Activated CD4-positive, CD25-positive, alpha-beta regulatory T cell treated with anti-CD3 and anti-CD28 coated beads, Interleukin-2, amount 50 U/mL, for 24 hours (primary cell): ENCODE results near the gene SDF4.
A peak's percentile ranks its signal among the peaks of the same experiment; 100 is the strongest.

Source experiments
- ATAC-seq, 2 donors: fragments of 150-1000 bp; cut with Tn5 transposase; one replicate each; pipeline ENCODE4 v1.10.0; 2021; ENCODE audit warnings: mild to moderate bottlenecking in 1 of 2, moderate library complexity in 1 of 2

The SDF4 gene

GRCh38 chr1:1240822-1241587, 9.2 kb upstream of the SDF4 start:
- ATAC-seq = no peak

- no peak for ATAC-seq
These were observed 8.5 kb upstream of the SDF4 start for GRCh38 chr1:1240348-1240732.

DNA sequence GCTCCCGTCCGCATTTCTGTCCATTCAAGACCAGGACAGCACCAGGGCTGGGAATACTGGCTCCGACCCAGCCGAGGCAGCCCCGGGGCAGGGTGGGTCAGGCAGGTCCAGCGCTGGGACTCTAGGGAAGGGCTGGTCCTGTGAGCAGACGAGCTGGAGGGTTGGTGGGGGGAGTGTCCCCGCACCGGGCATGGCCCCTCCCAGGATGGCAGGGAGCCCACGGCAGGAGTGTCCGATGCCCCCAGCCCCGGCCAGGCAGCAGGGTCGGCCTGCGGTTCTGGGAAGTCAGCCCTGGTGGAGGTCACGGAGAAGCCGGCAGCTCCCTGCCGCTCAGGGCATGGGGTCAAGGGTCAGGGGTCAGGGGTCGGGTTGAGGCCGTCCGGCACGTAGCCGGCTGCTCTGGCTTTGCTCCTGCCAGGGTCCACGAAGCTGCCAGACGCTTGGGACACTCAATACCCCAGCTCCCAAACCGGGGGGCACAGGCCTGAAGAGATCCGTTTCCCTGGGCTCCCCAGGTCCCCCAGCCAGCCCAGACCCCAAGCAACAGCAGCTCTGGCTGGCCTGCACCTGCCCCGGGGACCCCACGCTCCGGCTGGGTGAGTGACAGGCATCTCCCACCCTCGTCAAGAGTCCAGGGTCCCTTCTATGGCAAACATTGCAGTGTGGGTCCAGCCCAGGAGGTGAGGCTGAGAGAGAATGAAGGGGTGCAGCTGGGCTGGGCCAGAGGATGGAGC, 8.0 kb upstream of the SDF4 start:
- no peak for ATAC-seq

- no peak for ATAC-seq
These were observed 7.4 kb upstream of the SDF4 start for GRCh38 chr1:1239227-1239613.

DNA sequence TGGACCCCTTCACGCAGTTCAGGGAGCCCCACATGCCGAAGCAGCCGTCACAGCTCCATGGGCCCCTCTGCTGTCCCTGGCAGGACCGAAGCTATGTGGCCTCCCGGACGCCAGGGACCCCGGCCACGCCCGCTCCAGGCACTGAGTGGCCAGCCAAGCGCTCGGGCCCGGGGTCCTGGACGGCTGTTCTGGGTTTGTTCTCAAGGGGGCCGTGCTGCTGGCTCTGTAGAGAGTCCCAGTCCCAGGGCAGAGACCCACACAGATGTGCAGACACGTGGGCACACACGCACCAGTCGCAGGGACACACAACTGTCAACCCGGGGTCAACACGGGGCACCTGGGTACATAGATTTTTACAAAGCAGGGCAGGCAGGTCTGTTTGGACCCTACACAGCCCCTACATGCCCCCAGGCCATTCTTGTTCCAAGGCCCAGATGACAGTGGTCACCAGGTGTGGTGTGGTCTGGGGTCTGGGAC, 6.9 kb upstream of the SDF4 start:
- no peak for ATAC-seq

DNA sequence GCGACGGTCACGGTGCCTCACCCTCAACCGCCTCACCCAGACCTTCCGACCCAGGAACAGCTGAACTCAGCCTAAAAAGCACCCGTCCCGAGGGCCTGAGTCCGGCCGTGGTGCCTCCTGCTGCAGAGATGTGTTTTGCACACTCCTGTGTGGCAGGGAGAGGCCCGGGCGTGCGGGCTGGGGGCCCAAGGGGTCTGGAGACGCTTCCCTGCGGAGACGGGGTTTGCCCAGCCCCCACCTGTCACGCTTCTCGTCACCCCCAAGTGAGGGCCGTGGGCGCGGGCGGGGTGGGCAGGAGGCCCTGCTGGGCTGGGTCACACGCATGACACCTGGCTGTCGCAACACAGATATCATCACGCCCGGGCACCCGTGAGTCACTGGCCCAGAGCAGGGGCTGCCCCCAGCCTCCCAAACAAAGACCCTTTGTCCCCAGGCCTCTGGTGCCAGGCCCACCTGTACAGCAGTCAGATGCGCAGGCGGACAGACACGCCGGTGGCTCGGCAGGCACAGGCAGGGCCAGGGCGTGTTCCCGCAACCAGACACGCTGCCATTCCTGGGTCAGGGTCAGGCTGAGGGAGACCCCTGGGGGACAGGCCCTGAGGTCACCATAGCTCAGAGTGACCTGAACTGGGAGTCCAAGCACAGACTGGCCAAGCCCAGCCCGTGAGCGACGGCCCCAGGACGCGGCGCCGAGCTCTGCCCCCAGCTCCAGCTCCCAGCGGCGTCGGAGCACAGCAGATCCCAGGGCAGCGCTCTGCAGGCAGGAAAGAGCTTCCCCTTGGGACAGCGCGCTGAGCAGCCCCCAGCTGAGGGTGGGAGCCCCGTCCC, 6.3 kb upstream of the SDF4 start:
- peak; percentile 19 to 28 for ATAC-seq

DNA sequence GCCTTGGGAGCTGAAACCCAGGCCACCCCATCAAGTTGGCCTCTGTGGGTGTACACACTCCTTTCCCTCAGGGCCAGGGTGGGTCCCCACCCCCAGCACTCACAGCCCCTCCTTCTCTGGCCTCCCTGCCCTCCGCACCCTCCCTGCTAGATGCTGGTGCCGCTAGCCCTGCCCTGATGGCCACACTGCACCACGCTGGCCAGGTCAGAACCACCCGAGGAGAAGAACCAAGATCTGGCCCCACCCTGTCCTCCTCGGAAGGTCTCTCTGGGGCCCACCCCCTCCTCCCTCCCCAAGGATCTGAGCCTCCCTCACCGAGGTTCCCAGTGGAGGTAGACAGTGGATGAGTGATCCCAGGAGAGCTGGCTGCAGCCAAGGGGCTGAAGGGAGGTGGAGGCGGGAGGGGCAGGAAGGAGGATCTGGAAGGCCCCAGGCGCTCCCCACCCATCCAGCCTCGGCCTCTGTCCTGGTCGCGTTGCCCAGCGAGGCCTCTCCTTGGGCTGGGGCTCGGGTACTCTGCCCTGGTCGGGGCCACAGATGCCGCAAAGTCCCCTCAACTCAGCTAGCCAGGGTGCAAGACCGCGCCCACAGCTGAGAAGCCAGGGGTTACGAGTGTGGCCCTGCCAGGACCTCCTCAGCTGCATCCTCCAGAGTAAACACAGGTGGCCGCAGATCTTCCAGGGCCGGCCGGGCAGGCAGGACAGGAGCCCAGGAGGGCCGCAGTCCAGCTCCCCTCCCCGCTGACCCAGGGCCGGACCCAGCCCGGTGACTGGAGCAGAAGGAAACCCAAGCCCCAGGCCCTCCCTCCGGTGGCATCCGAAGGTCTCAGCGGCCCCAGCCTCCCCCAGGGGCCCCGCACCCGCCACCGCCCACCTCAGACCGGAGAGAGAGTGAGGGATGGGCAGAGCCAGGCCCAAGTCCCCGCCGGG, 5.4 kb upstream of the SDF4 start:
- no peak for ATAC-seq

DNA sequence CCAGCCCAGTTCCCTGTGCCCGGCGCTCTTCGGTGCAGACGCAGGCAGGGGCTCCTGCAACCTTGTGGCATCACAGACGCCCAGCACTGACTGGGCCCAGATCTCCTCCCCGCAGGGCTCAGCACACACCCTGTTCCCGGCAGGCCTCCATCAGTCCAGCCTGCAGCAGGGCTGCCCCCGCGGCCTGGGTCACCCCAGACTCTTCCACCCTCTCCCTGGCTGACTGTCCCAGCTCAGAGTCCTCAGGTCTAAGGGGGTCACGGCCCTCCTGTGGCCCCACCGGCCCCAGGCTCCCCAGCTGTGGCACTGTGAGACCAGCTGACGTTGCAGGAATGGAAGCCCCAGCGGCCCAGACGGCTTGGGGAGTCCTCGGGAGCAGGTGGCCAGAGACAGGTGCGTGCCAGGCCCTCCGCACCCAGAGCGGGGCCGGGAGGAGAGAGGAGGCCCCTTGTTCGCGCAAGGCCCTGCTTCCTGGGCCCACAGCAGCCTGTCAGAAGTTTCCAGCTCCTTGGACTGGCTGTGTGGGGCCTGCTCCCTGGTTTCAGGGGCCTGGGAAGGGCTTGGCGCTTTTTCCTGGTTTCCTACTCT, 4.5 kb upstream of the SDF4 start:
- ATAC-seq = no peak

DNA sequence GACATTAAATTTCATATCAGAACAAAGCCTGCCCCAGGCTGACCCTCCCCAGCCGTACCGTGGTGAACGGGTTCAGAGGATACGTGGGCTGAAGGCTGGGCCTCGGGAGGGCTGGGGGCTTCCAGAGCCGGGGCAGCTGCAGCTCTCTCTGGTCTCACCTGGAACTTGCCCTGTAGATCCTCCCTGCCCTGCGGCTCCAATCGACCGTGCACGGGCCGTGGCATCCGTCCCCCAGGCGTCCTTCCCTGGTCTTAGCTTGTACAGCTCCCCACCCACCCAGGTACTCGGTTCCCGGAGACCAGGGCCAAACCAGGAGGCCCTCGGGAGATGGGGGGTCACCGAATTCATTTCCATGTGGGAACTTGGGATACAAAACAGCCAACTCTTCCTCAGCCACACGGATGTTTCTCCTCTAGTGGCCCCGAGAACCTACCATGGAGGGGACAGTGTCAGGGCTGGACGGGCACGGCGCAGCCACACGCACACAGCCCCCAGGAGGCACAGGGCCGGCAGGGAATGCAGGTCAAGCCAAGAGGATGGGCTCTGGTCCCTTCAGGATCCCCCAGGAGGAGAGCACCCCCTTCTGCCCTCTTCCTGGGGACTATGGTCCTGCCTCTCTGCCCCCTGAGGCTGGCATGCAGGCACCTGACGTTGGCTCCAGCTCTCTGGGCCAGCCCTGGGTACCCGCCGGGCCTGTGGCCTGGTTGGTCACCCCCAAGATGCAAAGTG, 3.4 kb upstream of the SDF4 start:
- no peak for ATAC-seq

- no peak for ATAC-seq
These were observed 2.5 kb upstream of the SDF4 start for GRCh38 chr1:1234180-1234808.

DNA sequence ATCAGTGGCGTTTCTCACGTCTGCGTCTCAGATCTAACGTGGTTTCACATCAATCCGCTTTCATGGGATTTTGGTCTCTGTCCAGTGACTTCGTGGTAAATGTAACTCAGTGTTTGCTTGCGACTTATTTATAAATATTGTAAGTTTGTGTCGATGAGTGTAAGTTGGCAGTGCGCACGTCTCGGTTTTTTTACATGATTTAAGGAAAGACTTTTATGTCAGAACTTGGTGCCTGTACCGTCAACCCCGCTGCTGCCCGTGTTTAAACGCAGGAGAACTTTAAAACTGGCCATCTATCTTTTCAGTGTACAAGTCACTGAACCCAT, 1.7 kb upstream of the SDF4 start:
- no peak for ATAC-seq

GRCh38 chr1:1232796-1233566, 1.2 kb upstream of the SDF4 start:
- no peak for ATAC-seq

DNA sequence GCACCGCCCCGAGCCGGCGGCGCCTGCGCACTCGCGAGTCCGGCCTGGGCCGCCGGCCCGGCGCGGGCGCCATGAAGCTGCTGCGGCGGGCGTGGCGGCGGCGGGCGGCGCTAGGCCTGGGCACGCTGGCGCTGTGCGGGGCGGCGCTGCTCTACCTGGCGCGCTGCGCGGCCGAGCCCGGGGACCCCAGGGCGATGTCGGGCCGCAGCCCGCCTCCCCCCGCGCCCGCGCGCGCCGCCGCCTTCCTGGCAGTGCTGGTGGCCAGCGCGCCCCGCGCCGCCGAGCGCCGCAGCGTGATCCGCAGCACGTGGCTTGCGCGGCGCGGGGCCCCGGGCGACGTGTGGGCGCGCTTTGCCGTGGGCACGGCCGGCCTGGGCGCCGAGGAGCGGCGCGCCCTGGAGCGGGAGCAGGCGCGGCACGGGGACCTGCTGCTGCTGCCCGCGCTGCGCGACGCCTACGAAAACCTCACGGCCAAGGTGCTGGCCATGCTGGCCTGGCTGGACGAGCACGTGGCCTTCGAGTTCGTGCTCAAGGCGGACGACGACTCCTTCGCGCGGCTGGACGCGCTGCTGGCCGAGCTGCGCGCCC, 501 bp upstream of the SDF4 start, which contains the start of gene B3GALT6:
Gene B3GALT6, plus strand, starts transcription at position 30 of the 588 bp plus-strand sequence. Its CDS starts 42 bp downstream, at position 72.
- no peak for ATAC-seq

DNA sequence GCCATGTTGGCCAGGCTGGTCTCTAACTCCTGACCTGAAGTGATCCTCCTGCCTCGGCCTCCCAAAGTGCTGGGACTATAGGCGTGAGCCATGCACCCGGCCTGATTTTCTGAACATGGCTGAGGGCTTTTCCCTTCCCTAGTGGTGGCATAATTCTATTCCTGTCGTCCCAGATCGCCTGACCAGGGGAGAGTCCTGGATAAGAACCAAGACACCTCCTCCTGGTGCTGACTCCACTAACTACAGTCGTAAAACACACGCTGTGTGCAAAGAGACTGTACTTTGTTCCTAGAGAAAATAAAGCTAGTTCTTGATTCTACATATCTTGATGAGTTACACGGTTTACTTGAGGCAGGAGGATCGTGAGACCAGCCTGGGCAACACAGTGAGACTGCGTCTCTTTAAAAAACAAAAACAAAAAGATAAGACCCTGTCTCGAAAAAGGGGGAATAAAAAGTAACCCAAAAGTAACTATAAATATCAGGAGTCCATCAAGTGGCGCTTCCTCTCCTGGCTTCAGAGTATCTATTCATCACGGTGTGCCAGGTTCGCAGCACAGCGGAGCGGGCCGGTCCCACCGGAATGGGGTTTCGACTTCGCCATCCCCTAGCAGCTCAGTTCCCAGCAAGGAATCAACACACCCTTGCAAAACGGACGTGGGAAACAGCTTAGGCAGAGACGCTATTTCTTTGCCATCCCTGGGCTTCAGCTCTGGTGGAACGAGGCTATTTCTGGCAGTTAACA, 973 bp downstream of the SDF4 start:
- no peak for ATAC-seq

DNA sequence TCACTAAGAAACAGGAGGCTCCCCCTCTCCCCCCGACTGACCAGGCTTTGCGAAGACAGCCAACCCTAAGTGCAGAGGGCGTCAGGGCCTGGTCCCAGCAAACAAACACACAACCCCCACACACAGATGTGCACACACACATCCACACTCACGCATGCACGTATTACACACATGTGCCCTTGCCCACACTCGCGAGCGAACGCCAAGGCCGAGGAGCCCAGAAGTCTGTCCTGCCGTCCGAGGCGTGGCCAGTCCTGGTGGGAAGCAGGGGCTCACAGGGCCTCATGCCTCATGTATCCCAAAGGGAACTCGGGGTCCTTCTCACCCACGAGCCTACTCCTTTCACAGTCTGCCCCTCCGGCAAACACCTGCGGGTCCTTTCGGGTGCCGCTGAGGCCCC, 2.0 kb downstream of the SDF4 start:
- no peak for ATAC-seq

- no peak for ATAC-seq
These were observed 3.0 kb downstream of the SDF4 start for GRCh38 chr1:1228596-1229321.

GRCh38 chr1:1228187-1228586, 3.6 kb downstream of the SDF4 start:
- ATAC-seq = no peak

DNA sequence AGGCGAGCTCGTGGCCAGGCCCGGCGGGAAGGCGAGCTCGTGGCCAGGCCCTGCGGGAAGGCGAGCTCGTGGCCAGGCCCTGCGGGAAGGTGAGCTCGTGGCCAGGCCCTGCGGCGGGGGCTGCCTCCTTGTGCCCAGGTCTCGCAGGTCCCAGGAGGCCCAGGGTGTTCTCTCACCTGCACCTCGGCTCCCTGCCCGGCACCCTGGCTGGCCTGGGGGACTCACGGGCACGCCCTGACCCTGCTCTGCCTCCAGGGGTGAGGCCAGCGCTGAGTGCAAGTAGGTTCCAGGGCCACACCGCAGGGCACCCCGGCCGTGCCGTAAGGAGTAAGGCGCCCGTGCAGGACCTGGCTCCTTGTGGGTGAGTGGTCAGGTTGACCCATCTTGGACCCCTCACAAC, 4.4 kb downstream of the SDF4 start:
- no peak for ATAC-seq
